Suprapubic skin (tissue), 4 donors: Measurements from ENCODE around the gene LAMA3. TPM values are rescaled to one million over a fixed set of nuclear protein-coding genes. Genes with fewer than 3 reads are reported as not detected.

Source experiments
- DNase-seq, 2 donors: peaks; one replicate each; pipeline ENCODE4 v3.0.0-alpha.2; 2019; ENCODE audit warnings: low spot score in 2 of 2
- H3K27ac ChIP-seq: fragments of 200-600 bp; sonication (generic); one replicate; pipeline ENCODE4 v1.5.1; 2019
- H3K27me3 ChIP-seq: fragments of 200-600 bp; sonication (generic); one replicate; pipeline ENCODE4 v1.5.1; 2019
- H3K36me3 ChIP-seq: fragments of 200-600 bp; sonication (generic); one replicate; pipeline ENCODE4 v1.5.1; 2019
- H3K4me1 ChIP-seq: fragments of 200-600 bp; sonication (generic); one replicate; pipeline ENCODE4 v1.5.1; 2019
- H3K4me3 ChIP-seq: fragments of 200-600 bp; sonication (generic); one replicate; pipeline ENCODE4 v1.5.1; 2019; ENCODE audit warnings: mild to moderate bottlenecking
- H3K9me3 ChIP-seq: fragments of 200-600 bp; sonication (generic); one replicate; pipeline ENCODE4 v1.5.1; 2019
- CTCF ChIP-seq, 2 donors: fragments of 200-600 bp in 1 of 2; fragments of 450-650 bp in 1 of 2; sonication (generic) in 1 of 2; IDR thresholded peaks; one replicate each; pipeline ENCODE4 v1.5.1; 2016 to 2019; ENCODE audit warnings: antibody characterized with exemption in 2 of 2, mild to moderate bottlenecking in 1 of 2, moderate library complexity in 1 of 2
- EP300 ChIP-seq: sonication (generic); formaldehyde crosslinking; IDR thresholded peaks from one replicate; pipeline ENCODE4 v1.6.1; 2017; ENCODE audit warnings: antibody characterized with exemption
- POLR2A ChIP-seq, 2 donors: fragments of 450-650 bp; IDR thresholded peaks; one replicate each; pipeline ENCODE4 v1.6.1; 2017; ENCODE audit warnings: antibody characterized with exemption in 2 of 2, mild to moderate bottlenecking in 2 of 2, moderate library complexity in 2 of 2
- POLR2AphosphoS5 ChIP-seq, 3 donors: sonication (generic); formaldehyde crosslinking; IDR thresholded peaks; one replicate each; pipeline ENCODE4 v1.6.1; 2017; ENCODE audit warnings: antibody characterized with exemption in 3 of 3
- WGBS: methylation state at CpG from one replicate; pipeline ENCODE4 v1.1.5; 2018; 5-methylcytosine and 5-hydroxymethylcytosine counted together
- total RNA-seq, 4 donors: library from RNA; depleted of rRNA; stranded (reverse); fragments of >200 nt; gene quantifications; one replicate each; pipeline ENCODE4 v1.1.0, GENCODE V29; 2016

Gene LAMA3
- total RNA-seq, 4 donors from 2014 or later: 233 to 370 (median 253) TPM

DNA sequence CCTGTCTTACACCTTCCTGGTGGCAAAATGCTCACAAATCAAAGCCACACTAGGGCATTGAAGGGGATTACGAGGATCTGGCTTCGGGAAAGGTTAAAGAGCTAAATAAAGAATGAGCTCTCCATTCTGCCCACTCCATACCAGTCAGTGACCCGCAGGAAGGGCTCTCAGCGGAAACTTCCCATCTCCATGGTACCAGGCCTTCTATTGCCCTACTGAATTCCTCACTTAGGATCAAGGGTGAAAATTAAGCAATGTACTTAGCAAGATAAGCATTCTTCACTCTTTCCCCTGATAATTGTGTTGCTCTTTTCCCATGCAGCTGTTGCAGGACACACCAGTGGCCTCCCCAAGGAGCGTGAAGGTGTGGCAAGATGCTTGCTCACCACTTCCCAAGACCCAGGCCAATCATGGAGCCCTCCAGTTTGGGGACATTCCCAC, 249.7 kb downstream of the LAMA3 start:
- 96% methylated on average over 5 of the region's 5 CpGs for WGBS
- H3K27ac ChIP-seq: no peak overlapping the region
- H3K9me3 ChIP-seq: no peaks in the 10 kb centered on the region
- H3K4me3 ChIP-seq: no peak overlapping the region
- H3K4me1 ChIP-seq: peaks cover 3% of the 10 kb centered on the region
- no peak for DNase-seq
- H3K27me3 ChIP-seq: no peaks in the 10 kb centered on the region
- peaks cover 47% of the 10 kb centered on the region for H3K36me3 ChIP-seq
- TF ChIP-seq CTCF (IDR thresholded peaks at IDR 0.05) (no peak), POLR2AphosphoS5 (IDR thresholded peaks at IDR 0.05) (no peak), EP300 (no peak), POLR2A (IDR thresholded peaks at IDR 0.05) (no peak)

- WGBS: 77% methylated on average over 4 of the region's 4 CpGs
- H3K27ac ChIP-seq: no peak overlapping the region
- DNase-seq: peak in 1 of 2 donors; percentile 35
- TF ChIP-seq CTCF (IDR thresholded peaks at IDR 0.05): no peak
- TF ChIP-seq EP300: no peak
- H3K4me1 ChIP-seq: peaks cover 3% of the 10 kb centered on the region
- no peaks in the 10 kb centered on the region for H3K9me3 ChIP-seq
- peaks cover 45% of the 10 kb centered on the region for H3K36me3 ChIP-seq
- no peaks in the 10 kb centered on the region for H3K27me3 ChIP-seq
- H3K4me3 ChIP-seq: no peak overlapping the region
Observed at GRCh38 chr18:23939366-23939765, 250.1 kb downstream of the LAMA3 start.

GRCh38 chr18:23939896-23940295, 250.6 kb downstream of the LAMA3 start:
- H3K36me3 ChIP-seq: peaks cover 41% of the 10 kb centered on the region

GRCh38 chr18:23941791-23942190, 252.5 kb downstream of the LAMA3 start:
- H3K4me1 ChIP-seq: no peaks in the 10 kb centered on the region
- TF ChIP-seq EP300 (no peak), POLR2AphosphoS5 (IDR thresholded peaks at IDR 0.05) (no peak), POLR2A (IDR thresholded peaks at IDR 0.05) (no peak), CTCF (IDR thresholded peaks at IDR 0.05) (no peak)
- WGBS: 80% methylated on average over 3 of the region's 3 CpGs
- H3K4me3 ChIP-seq: no peak overlapping the region
- H3K27me3 ChIP-seq: no peaks in the 10 kb centered on the region
- no peak for DNase-seq
- H3K36me3 ChIP-seq: peaks cover 40% of the 10 kb centered on the region
- H3K9me3 ChIP-seq: no peaks in the 10 kb centered on the region
- no peak overlapping the region for H3K27ac ChIP-seq

More at GRCh38 chr18:23939896-23940295, 250.6 kb downstream of the LAMA3 start:
- DNase-seq: peak in 1 of 2 donors; percentile 54
- no peak overlapping the region for H3K4me3 ChIP-seq
- H3K4me1 ChIP-seq: peaks cover 3% of the 10 kb centered on the region
- 81% methylated on average over 7 of the region's 7 CpGs for WGBS
- no peak for TF ChIP-seq CTCF (IDR thresholded peaks at IDR 0.05)
- TF ChIP-seq POLR2A (IDR thresholded peaks at IDR 0.05): no peak
- TF ChIP-seq POLR2AphosphoS5 (IDR thresholded peaks at IDR 0.05): no peak
- no peak for TF ChIP-seq EP300
- no peak overlapping the region for H3K27ac ChIP-seq
- no peaks in the 10 kb centered on the region for H3K27me3 ChIP-seq
- no peaks in the 10 kb centered on the region for H3K9me3 ChIP-seq

DNA sequence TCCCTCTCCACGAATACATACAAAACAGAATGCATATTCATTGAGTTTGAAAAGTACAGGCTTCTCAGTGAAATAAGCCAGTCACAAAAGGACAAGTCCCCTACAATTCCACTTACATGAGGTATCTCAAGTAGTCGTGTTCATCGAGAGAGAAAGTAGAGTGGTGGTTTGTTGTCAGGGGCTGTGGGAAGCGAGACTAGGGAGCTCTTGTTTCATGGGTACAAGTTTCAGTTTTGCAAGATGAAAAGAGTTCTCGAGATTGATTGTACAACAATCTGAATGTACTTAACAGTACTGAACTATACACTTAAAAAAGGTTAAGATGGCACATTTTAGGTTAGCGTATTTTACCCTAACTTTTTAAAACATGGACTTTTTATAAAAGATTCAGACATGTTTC, 253.9 kb downstream of the LAMA3 start:
- peaks cover 45% of the 10 kb centered on the region for H3K36me3 ChIP-seq
- no peaks in the 10 kb centered on the region for H3K27me3 ChIP-seq
- H3K4me3 ChIP-seq: no peak overlapping the region
- no peaks in the 10 kb centered on the region for H3K4me1 ChIP-seq
- no peak for TF ChIP-seq POLR2A (IDR thresholded peaks at IDR 0.05)
- no peak for TF ChIP-seq POLR2AphosphoS5 (IDR thresholded peaks at IDR 0.05)
- no peak for TF ChIP-seq CTCF (IDR thresholded peaks at IDR 0.05)
- no peak for TF ChIP-seq EP300
- H3K9me3 ChIP-seq: no peaks in the 10 kb centered on the region
- WGBS: 90% methylated on average over 6 of the region's 6 CpGs
- no peak overlapping the region for H3K27ac ChIP-seq
- no peak for DNase-seq
